Fibroblast of skin of right quadriceps (primary cell): Measurements from ENCODE around the gene ADD1.
A peak's percentile ranks its signal among the peaks of the same experiment; 100 is the strongest.

ENCODE experiments used
- DNase-seq: peaks from one replicate; pipeline ENCODE4 v3.0.0-alpha.2; 2013

Gene ADD1

GRCh38 chr4:2843263-2843940, at the start of gene ADD1:
TSS of gene ADD1 (plus strand) at chr4:2843844. CDS start at chr4:2875916, 32,072 bp downstream.
- peak; percentile 91 for DNase-seq

- DNase-seq: peak; percentile 65
Measured at GRCh38 chr4:2794486-2795299, 49.0 kb upstream of the ADD1 start.

GRCh38 chr4:2795300-2795892, 48.2 kb upstream of the ADD1 start:
- DNase-seq: no peak

- peak; percentile 23 for DNase-seq
Measured at GRCh38 chr4:2795893-2796848, 47.5 kb upstream of the ADD1 start.

- no peak for DNase-seq
Measured at GRCh38 chr4:2796849-2797544, 46.6 kb upstream of the ADD1 start.

GRCh38 chr4:2797545-2798305, 45.9 kb upstream of the ADD1 start:
- DNase-seq: no peak

GRCh38 chr4:2798399-2799223, 45.0 kb upstream of the ADD1 start:
- DNase-seq: no peak

- no peak for DNase-seq
Measured at GRCh38 chr4:2799224-2799911, 44.3 kb upstream of the ADD1 start.

- no peak for DNase-seq
Measured at GRCh38 chr4:2799971-2800690, 43.5 kb upstream of the ADD1 start.

GRCh38 chr4:2800691-2801596, 42.7 kb upstream of the ADD1 start:
- DNase-seq: peak; percentile 48

- no peak for DNase-seq
Measured at GRCh38 chr4:2802618-2803531, 40.8 kb upstream of the ADD1 start.

- no peak for DNase-seq
Measured at GRCh38 chr4:2803624-2804448, 39.8 kb upstream of the ADD1 start.

GRCh38 chr4:2804449-2804972, 39.1 kb upstream of the ADD1 start:
- no peak for DNase-seq

- no peak for DNase-seq
Measured at GRCh38 chr4:2804973-2805501, 38.6 kb upstream of the ADD1 start.

GRCh38 chr4:2805712-2806389, 37.8 kb upstream of the ADD1 start:
- no peak for DNase-seq
